Stimulated activated CD8-positive, alpha-beta memory T cell treated with anti-CD3 and anti-CD28 coated beads, Interleukin-2, amount 100 ng/mL, for 48 hours (primary cell): ENCODE measurements around the gene TLR4.

ENCODE experiments used
- DNase-seq, 2 donors: peaks; one replicate each; pipeline ENCODE4 v3.0.0-alpha.2; 2020; ENCODE audit warnings: low read depth in 2 of 2

TLR4 gene

GRCh38 chr9:117714282-117714681 is 10.1 kb downstream of the TLR4 start:
- no peak for DNase-seq

DNA sequence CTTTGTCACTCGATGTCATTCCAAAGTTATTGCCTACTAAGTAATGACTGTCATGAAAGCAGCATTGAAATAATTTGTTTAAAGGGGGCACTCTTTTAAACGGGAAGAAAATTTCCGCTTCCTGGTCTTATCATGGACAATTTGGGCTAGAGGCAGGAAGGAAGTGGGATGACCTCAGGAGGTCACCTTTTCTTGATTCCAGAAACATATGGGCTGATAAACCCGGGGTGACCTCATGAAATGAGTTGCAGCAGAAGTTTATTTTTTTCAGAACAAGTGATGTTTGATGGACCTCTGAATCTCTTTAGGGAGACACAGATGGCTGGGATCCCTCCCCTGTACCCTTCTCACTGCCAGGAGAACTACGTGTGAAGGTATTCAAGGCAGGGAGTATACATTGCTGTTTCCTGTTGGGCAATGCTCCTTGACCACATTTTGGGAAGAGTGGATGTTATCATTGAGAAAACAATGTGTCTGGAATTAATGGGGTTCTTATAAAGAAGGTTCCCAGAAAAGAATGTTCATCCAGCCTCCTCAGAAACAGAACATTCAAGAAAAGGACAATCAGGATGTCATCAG is 11.3 kb downstream of the TLR4 start:
- no peak for DNase-seq

GRCh38 chr9:117718085-117718484 is 13.9 kb downstream of the TLR4 start:
- DNase-seq: no peak

- no peak for DNase-seq
Measured at GRCh38 chr9:117718701-117719100, 14.5 kb downstream of the TLR4 start.

- no peak for DNase-seq
Measured at GRCh38 chr9:117719161-117719920, 15.1 kb downstream of the TLR4 start.

GRCh38 chr9:117720066-117720465 is 15.9 kb downstream of the TLR4 start:
- DNase-seq: no peak

GRCh38 chr9:117720555-117720954 is 16.4 kb downstream of the TLR4 start:
- DNase-seq: no peak

- DNase-seq: no peak
Measured at GRCh38 chr9:117720987-117721386, 16.8 kb downstream of the TLR4 start.

GRCh38 chr9:117722108-117722761 is 18.0 kb downstream of the TLR4 start:
- no peak for DNase-seq

DNA sequence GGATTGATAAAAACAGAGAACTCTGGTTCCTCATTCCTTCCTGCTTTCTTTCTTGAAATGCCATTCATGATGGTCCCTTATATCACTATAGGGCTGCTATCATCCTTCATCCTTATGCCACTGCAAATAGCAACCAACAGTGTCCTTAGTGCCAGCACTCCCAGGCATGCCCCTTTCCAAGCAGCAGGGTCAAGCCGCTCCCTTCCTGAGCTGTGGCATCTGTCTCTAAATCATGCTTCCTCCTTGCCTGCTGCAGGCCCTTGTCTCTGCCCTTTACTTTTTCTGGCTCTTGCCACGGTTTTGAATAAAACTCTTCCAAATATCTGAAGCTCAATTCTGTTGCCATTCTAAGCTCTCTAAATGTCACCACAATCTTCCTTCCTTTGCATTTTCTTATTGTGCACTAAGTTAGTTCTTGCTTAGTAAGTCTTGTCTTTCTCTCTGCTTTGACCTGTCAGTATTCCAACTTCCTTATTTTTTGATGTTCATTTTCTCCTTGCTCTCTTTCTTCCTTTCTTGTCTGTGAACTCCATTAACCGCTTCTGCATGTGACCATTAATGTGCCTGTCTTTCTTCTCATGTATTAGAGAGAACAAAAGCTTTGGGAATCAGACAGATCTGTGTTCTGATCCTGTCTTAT is 19.9 kb downstream of the TLR4 start:
- no peak for DNase-seq

DNA sequence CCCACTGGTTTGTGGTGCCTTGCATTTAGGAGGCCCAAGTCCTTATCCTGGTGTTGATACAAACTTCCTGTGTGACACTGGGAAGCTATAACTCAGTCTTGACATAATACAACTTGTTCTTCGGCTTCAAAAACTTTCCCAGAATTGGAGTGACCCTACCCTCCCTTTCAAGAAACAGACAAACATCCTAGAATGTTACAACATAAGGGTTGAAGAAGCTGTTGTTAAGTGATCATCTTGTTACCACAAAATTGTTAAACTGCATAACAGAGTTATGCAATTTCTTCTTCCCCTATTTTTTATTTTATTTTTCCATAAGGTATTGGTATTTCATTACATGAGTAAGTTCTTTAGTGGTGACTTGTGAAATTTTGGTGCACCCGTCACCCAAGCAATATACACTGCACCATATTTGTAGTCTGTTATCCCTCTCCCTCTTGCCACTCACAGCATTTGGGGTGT is 21.3 kb downstream of the TLR4 start:
- DNase-seq: no peak

- no peak for DNase-seq
Measured at GRCh38 chr9:117729375-117729774, 25.2 kb downstream of the TLR4 start.

GRCh38 chr9:117732494-117732893 is 28.3 kb downstream of the TLR4 start:
- DNase-seq: no peak

GRCh38 chr9:117733465-117733864 is 29.3 kb downstream of the TLR4 start:
- no peak for DNase-seq

DNA sequence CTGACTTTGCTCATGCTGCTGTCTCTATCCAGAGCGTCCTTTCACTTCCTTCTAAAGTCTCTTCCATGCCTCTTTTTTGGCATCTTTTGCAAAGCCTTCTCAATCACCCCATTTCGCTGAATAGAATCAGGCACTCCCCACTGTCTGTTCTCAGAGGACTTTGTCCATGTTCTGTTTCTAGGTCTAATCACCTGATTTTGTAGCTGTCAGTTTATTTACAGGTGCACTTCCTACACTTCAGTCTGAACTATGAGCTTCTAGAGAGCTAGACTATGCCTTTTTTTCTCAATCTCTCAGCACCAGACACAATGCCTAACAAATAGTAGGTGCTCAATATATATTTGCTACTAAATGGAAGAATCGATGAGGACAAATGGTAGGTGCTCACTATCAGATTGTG is 29.9 kb downstream of the TLR4 start:
- DNase-seq: no peak

DNA sequence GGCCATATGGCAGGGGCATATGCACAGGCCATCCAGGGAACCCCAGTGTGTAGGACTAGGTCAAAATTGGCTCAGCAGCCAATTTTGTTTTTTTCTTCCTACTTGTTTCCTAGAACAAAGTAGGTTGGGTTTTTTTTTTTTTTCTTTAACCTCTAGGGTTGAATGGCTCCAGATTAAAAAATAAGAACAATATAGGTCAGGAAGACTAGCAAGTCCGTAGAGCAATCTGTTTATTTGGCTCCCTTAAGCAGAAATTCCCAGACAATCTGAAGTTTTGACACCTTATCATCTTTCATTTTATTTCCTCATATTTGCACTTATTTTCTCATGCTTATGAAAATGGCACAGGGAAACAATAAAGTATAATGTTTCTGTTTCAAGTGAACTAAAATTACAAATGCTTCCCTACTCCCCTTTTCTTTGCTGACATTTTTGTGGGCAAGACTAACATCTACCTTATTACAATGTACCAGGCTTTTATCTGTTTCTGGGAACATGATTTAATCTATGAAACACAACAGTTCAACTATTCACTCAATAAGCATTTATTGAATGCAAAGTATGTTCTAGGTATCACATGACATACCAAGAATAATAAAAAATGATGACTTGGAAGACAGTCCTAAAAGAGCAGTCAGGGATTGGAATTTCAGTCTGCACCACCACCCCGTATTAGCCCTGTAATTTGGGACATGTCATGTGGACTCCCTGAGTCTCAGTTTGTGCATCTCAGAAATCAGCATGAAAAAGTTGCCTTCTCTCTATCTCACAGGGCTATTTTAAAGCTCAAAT is 30.5 kb downstream of the TLR4 start:
- no peak for DNase-seq

GRCh38 chr9:117737721-117738226 is 33.6 kb downstream of the TLR4 start:
- DNase-seq: no peak

DNA sequence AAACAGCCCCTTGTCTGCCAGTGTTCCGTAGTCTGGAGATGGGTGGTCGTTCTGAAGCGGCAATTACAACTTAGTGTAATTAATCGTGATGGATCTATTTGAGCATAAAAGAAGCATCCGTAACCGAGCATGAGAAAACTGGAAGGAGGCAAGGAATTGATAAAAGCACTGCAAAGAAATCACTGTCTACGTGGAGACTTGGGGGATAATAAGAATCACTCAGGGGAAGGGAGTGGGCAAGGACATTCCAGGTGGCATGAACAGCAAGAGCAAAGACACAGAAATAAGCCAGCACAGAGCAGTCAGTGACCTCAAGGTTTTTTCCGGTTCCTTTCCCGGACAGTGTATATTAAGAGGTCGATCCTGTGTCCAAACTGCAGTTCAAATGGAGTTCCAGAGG is 35.0 kb downstream of the TLR4 start:
- DNase-seq: no peak

GRCh38 chr9:117739624-117740347 is 35.6 kb downstream of the TLR4 start:
- DNase-seq: no peak

DNA sequence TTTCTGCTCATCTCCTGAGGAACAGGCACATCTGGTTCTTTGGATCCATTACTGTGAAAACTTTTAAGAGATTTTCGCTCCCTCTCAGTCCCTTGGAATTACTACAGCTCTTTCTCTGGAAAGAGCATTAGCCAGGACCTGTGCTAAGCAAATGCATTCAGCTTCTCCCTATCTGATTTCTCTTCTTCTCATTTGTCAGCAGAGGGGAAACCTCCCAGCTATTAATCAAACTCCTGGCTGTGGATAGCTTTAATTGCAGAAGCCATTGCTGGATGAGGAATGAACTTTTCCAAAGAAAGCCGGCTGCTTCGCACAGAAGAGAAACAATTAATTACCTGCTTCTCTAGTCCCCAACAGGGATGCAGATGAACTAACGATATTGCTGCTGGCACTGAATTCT is 37.9 kb downstream of the TLR4 start:
- no peak for DNase-seq

DNA sequence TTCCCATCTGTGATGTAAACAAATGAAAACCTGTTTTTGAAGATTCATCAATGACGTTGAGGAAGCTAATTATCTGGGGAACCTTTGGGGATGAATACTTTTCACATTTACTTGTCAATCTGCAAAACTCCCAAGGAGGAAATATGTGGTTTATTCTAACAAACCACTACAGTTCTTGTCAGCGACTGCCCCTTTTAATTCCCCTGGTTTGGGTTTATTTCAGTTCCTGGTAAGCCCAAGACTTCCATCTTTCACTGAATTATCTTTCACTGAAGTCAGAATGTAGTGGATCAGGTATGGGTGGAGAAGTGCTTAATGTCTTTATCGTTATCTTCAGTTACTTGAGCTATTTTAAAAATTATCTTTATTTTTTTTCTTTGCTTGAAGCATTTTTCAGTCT is 40.2 kb downstream of the TLR4 start:
- DNase-seq: no peak
